K562 (cell line): Measurements from ENCODE around the gene ANO10. TPM values are rescaled to one million over a fixed set of nuclear protein-coding genes. Genes with fewer than 3 reads are reported as not detected.
"Not testable (repeated sequence)": the region's sequence is repeated elsewhere in the genome, so short reads cannot be mapped to it uniquely, and the experiment has no call there.

Source experiments
- ATAC-seq: fragments of 200-7000 bp; cut with Tn5 transposase; 3 replicates; pipeline ENCODE4 v1.9.1; 2020; ENCODE audit warnings: moderate library complexity
- BruUV-seq: library from RNA; stranded (reverse); fragments of 400-500 nt; replicated peaks from 2 replicates; lab custom pipeline; 2021; lab: Mats Ljungman, UMichigan
- CTCF ChIA-PET: fragments of 300-600 bp; formaldehyde crosslinking; extraction: SDS; loops from one replicate; lab custom pipeline; 2021; ENCODE audit warnings: low intra/inter-chr PET ratio; lab: Yijun Ruan, JAX
- POLR2A ChIA-PET: fragments of 300-600, 350-650 bp; sonication (Branson Sonifier 250); formaldehyde crosslinking; extraction: SDS; loops from one replicate; lab custom pipeline; 2021; ENCODE audit warnings: antibody characterized with exemption, inconsistent platforms; lab: Yijun Ruan, JAX
- DNase-seq, 4 experiments: peaks; one replicate each; pipeline versions ENCODE4 v3.0.0 to v3.0.0-alpha.2; 2011 to 2018; ENCODE audit warnings: low spot score in 3 of 4, mixed read lengths in 3 of 4; ENCODE audit errors: extremely low read depth in 1 of 4
- FAIRE-seq: peaks from 2 replicates; lab custom pipeline; 2011; peaks lifted over from hg19 to GRCh38; lab: Jason Lieb, UNC
- H2AFZ ChIP-seq: 2 replicates; pipeline ENCODE4 v1.6.0; 2011; ENCODE audit warnings: low read depth, low read length, control low read depth, inconsistent platforms
- H3K27ac ChIP-seq: fragments of 200-600 bp; 3 replicates; pipeline ENCODE4 v1.8.0; 2011; ENCODE audit warnings: low read depth, mild to moderate bottlenecking, control low read depth, inconsistent platforms, low read length, moderate library complexity, mixed read lengths; ENCODE audit errors: extremely low read depth
- H3K27me3 ChIP-seq, 2 experiments: fragments of 300-600 bp in 1 of 2; 2 replicates in 1 of 2; 3 replicates in 1 of 2; pipeline versions ENCODE4 v1.6.0 to v1.8.0; 2011; ENCODE audit warnings: inconsistent platforms in 2 of 2, low read length in 2 of 2, mild to moderate bottlenecking in 1 of 2, mixed read lengths in 1 of 2, moderate library complexity in 1 of 2; ENCODE audit not compliant: control insufficient read depth in 2 of 2, insufficient read depth in 2 of 2
- H3K36me3 ChIP-seq: fragments of 300-600 bp; 3 replicates; pipeline ENCODE4 v1.8.0; 2011; ENCODE audit warnings: mild to moderate bottlenecking, low read length, inconsistent platforms; ENCODE audit not compliant: control insufficient read depth, insufficient read depth
- H3K4me1 ChIP-seq, 2 experiments: fragments of 200-600 bp in 1 of 2; replicated peaks in 1 of 2; 2 replicates in 1 of 2; 3 replicates in 1 of 2; pipeline versions ENCODE4 v1.5.1 to v1.8.0; 2011; ENCODE audit warnings: inconsistent platforms in 2 of 2, low read length in 2 of 2, mild to moderate bottlenecking in 1 of 2, mixed read lengths in 1 of 2, moderate library complexity in 1 of 2; ENCODE audit not compliant: control insufficient read depth in 2 of 2, insufficient read depth in 2 of 2
- H3K4me2 ChIP-seq: 2 replicates; pipeline ENCODE4 v1.6.1; 2011; ENCODE audit warnings: low read length, control low read depth, inconsistent platforms, mixed read lengths; ENCODE audit not compliant: insufficient read depth
- H3K4me3 ChIP-seq: fragments of 200-600 bp; sonication (generic), shearing (Covaris generic); 2 replicates; pipeline ENCODE4 v1.5.1; 2016; ENCODE audit warnings: control low read depth, inconsistent platforms
- H3K79me2 ChIP-seq: fragments of 200-600 bp; 3 replicates; pipeline ENCODE4 v1.8.0; 2011; ENCODE audit warnings: low read length, inconsistent platforms; ENCODE audit not compliant: control insufficient read depth, insufficient read depth
- H3K9ac ChIP-seq, 2 experiments: 2 replicates each; pipeline versions ENCODE4 v1.6.0 to v1.6.1; 2011; ENCODE audit warnings: low read depth in 2 of 2, low read length in 2 of 2, control low read depth in 1 of 2, inconsistent platforms in 1 of 2, mild to moderate bottlenecking in 1 of 2, mixed read lengths in 1 of 2; ENCODE audit not compliant: insufficient read depth in 1 of 2
- H3K9me1 ChIP-seq: one replicate; pipeline ENCODE4 v1.6.0; 2011; ENCODE audit warnings: inconsistent platforms, mild to moderate bottlenecking, low read length, moderate library complexity; ENCODE audit not compliant: control insufficient read depth, insufficient read depth
- H3K9me3 ChIP-seq: replicated peaks from 2 replicates; pipeline ENCODE4 v1.5.1; 2011; ENCODE audit warnings: low read depth, low read length, inconsistent platforms; ENCODE audit not compliant: control insufficient read depth, insufficient read depth
- H4K20me1 ChIP-seq: replicated peaks from 2 replicates; pipeline ENCODE4 v1.6.1; 2011; ENCODE audit warnings: low read length, inconsistent platforms, mixed read lengths; ENCODE audit not compliant: control insufficient read depth, insufficient read depth
- ZFP36 ChIP-seq: fragments of 150-350 bp; IDR thresholded peaks from 2 replicates; pipeline ENCODE4 v1.6.1; 2018; ENCODE audit warnings: low read length, low read depth; ENCODE audit not compliant: partially characterized antibody
- WGBS: fragments of 100-300 bp; shearing (Covaris generic); methylation state at CpG from one replicate; pipeline ENCODE4 v1.1.6; 2016; ENCODE audit warnings: low coverage, mixed read lengths; ENCODE audit not compliant: insufficient coverage; ENCODE audit errors: missing lambda C conversion rate; 5-methylcytosine and 5-hydroxymethylcytosine counted together
- in situ Hi-C: fragments of 300-500 bp; cut with MboI; formaldehyde crosslinking; loops from 4 replicates; pipeline ENCODE4 v1.15.0; 2018; ENCODE audit warnings: inconsistent platforms, mixed read lengths
- intact Hi-C: fragments of 100-400 bp; cut with micrococcal nuclease; formaldehyde crosslinking; loops from 2 replicates; pipeline ENCODE4 v1.14.2; 2022
- polyA plus RNA-seq, 8 experiments: library from polyadenylated mRNA; depleted of rRNA in 4 of 8; stranded (reverse) in 5 of 8; unstranded in 3 of 8; fragments of >200 nt; fragmentation: Nextera tagmentation in 2 of 8; fragmentation: Illumina TruSeq in 1 of 8; extraction: Ambion mirVana in 2 of 8; extraction: Trizol in 1 of 8; gene quantifications; 2 replicates each; pipeline versions ENCODE4 v1.2.1 to v1.2.3, GENCODE V29; 2011 to 2014; ENCODE audit warnings: inconsistent platforms in 1 of 8, missing spikeins in 1 of 8
- total RNA-seq, 7 experiments: library from RNA; depleted of rRNA in 6 of 7; stranded (reverse); fragments of >200 nt in 6 of 7; fragmentation: Illumina TruSeq in 2 of 7; extraction: Trizol in 2 of 7; gene quantifications; 2 replicates each; pipeline versions ENCODE4 v1.2.1 to v1.2.3, GENCODE V29; 2011 to 2021; ENCODE audit warnings: low replicate concordance in 1 of 7
- TF ChIP-seq, protein P1 (sequence below): fragments of 250-450 bp; sonication (Bioruptor Pico); IDR thresholded peaks from 2 replicates; pipeline ENCODE4 v1.4.0; 2020; ENCODE audit warnings: mild to moderate bottlenecking, moderate library complexity

Gene ANO10
- total and polyA plus RNA-seq, 9 of the 15 experiments (the other 6 are each of a cell fraction or from before 2014, with no cell fraction given): 6.4 to 46.0 (median 32.3) TPM

DNA sequence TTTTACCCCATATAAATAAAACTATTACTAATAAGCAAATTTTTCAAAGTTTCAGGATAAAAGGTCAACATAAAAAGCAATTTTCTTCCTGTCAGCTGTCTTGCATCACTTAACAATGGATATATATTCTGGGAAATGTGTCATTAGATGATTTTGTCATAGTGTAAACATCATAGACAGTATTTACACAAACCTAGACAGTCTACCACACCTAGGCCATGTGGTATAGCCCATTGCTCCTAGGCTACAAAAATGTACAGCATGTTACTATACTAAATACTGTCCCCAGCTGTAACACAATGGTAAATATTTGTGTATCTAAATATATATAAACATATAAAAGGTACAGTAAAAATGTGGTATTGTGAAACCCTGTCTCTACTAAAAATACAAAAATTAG, 156.7 kb downstream of the ANO10 start (continued):
- TF ChIP-seq, protein P1, sequence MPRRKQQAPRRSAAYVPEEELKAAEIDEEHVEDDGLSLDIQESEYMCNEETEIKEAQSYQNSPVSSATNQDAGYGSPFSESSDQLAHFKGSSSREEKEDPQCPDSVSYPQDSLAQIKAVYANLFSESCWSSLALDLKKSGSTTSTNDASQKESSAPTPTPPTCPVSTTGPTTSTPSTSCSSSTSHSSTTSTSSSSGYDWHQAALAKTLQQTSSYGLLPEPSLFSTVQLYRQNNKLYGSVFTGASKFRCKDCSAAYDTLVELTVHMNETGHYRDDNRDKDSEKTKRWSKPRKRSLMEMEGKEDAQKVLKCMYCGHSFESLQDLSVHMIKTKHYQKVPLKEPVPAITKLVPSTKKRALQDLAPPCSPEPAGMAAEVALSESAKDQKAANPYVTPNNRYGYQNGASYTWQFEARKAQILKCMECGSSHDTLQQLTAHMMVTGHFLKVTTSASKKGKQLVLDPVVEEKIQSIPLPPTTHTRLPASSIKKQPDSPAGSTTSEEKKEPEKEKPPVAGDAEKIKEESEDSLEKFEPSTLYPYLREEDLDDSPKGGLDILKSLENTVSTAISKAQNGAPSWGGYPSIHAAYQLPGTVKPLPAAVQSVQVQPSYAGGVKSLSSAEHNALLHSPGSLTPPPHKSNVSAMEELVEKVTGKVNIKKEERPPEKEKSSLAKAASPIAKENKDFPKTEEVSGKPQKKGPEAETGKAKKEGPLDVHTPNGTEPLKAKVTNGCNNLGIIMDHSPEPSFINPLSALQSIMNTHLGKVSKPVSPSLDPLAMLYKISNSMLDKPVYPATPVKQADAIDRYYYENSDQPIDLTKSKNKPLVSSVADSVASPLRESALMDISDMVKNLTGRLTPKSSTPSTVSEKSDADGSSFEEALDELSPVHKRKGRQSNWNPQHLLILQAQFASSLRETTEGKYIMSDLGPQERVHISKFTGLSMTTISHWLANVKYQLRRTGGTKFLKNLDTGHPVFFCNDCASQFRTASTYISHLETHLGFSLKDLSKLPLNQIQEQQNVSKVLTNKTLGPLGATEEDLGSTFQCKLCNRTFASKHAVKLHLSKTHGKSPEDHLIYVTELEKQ (CRISPR knock-in tag): no peak

DNA sequence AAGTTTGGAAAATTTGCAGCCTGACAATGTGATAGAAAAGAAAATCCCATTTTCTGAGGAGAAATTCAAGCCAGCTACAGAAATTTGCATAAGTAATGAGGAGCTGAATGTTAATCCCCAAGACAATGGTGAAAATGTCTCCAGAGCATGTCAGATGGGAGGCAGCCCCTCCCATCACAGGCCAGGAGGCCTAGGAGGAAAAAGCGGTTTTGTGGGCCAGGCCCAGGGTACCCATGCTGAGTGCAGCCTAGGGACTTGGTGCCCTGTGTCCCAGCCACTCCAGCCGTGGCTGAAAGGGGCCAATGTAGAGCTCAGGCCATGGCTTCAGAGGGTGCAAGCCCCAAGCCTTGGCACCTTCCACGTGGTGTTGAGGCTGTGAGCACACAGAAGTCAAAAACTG, 159.2 kb downstream of the ANO10 start:
- H4K20me1 ChIP-seq, H3K4me3 ChIP-seq, H3K36me3 ChIP-seq, FAIRE-seq, H3K79me2 ChIP-seq, CTCF ChIA-PET, H3K4me1 ChIP-seq, H3K4me2 ChIP-seq, BruUV-seq, H2AFZ ChIP-seq, H3K9me3 ChIP-seq, H3K27ac ChIP-seq, H3K27me3 ChIP-seq, ATAC-seq, H3K9ac ChIP-seq, in situ Hi-C loops, H3K9me1 ChIP-seq, DNase-seq, intact Hi-C loops: not testable (repeated sequence)
- POLR2A ChIA-PET: interaction anchor here (1.2 to 1.5 kb wide), 3 partner anchors 9 to 24 kb away, joined by 3 read pairs; no protein-coding TSS in a partner anchor
- TF ChIP-seq ZFP36: peak; percentile 65
- 54% methylated on average over 3 of the region's 3 CpGs for WGBS
